ENCODE measurements around the gene ZDHHC11B. TPM values are rescaled to one million over a fixed set of nuclear protein-coding genes. Genes with fewer than 3 reads are reported as not detected.
"Not testable (repeated sequence)": the region's sequence is repeated elsewhere in the genome, so short reads cannot be mapped to it uniquely, and the experiment has no call there.

Gene ZDHHC11B
- total RNA-seq, 1 experiment from 2014 or later: not detected

DNA sequence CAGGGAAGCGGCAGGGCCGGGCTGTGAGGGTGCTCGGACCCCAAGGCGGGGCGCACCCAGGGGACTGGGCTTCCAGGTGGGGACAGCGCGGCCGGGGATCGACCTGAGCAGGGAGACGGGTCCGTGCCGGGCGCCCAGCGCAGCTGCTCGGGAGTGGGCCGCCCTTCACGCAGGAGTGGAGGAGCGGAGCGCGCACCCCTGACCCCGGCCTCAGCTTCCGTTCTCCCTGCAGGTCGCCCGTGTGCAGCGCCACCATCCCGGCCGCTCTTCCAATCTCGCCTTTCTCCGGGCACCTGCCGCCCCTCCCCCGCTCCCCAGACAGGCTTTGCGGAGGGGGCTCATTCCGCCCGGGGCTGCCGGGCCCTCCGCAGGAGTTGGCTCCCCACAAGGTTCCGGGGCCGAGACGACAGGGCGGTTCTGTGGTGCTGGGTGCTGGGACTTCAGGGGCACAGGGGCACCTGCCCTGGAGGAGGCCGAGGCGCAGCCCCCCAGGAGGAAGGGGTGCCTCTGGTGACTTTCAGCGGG is 714 bp upstream of the ZDHHC11B start:
- not testable (repeated sequence) for DNase-seq (ENCODE audit: low read depth)

DNA sequence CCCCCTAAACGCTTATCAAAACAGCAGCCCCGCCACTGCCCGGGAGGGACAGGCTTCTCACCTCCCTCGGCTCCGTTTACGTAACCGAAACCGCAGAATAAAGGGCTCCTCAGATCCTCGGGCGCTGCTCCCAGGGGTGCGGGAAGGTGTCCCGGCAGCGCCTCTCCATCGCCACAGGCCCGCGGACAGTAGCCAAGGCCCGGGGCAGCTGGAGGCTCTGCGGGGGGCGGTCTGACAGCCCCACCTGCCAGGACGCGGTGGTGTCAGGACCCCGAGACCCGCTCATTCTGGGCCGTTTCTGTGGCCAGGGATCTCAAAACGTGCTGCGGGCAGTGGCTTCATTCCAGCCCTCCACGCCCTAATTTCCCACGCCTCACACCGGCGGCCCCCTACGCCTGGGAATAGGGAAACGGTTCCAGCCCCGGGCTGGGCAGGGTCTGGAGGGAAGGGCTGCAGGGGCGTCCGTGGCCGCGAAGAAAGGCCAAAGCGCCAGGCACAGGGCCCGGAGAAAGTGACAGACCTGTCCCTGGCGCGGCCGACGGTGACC is 575 bp downstream of the ZDHHC11B start:
- DNase-seq (ENCODE audit: low read depth): not testable (repeated sequence)

DNA sequence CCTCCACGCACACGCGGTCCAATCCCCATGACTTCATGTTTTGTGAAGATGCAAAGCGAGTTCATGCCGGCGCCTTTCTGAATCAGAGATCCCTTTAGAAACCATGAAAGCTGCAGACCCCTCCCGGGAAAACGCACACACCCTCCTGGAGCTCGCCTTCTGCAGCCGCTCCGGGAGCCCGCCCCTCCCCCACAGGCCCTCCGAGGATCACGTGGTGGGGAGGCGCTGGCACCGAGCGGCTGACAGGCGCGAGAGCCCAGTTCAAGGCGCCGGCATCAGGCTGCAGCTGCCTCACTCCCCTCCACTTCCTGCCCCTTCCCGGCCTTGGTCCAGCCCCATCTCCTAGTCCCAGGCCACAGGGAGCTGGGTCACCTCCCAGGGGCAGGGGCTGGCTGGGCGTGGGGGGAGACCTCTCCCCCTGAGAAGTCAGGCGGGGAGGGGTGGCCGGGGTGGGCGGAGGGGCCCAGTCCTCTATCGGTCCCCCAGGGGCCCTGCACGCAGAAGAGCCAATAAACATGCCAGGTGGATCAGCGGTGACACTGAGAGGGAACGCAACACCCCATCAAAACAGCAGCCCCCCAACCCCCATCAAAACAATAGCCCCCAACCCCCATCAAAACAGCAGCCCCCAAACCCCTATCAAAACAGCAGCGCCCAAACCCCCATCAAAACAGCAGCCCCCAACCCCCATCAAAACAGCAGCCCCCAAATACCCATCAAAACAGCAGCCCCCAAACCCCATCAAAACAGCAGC is 1.3 kb downstream of the ZDHHC11B start:
- not testable (repeated sequence) for DNase-seq (ENCODE audit: low read depth)

DNA sequence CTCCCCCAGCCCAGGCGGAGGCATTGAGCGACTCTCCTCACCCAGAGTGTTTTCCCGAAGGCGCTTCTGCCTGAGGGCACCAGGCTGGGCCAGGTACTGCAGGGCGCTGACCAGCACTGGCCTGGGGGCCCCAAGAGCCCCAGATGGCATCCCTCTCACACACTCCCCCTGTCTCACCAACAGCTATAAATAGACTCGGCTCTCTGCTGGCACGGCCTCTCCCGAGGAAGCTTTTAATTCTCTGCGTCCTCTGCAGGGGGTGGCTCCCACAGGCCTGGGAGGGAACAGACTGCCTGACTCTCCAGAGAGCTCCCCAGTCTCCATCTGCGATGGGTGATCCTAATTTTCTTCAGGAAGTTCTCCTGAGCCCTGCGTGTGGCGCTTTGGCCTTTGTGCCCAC is 2.2 kb downstream of the ZDHHC11B start:
- DNase-seq (ENCODE audit: low read depth): not testable (repeated sequence)

DNA sequence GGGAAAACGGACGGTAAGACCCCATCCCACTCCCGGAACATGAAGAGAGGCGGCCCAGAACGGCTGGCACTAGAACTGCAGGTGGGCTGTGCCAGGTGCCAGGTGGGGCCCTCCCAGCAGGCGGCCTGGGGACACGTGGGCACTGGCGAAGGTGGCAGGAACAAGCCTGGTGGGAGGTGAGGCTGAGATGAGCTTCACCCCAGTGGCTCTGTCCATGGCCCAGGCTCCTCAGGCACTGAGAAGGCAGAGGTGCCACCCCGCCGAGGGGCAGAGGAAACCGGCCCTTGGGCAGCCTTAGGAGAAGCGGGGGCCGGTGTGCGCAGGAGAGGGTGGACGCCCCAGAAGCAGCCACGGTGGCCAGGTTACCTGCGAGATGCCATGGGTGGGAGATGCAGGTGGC is 4.0 kb downstream of the ZDHHC11B start:
- not testable (repeated sequence) for DNase-seq (ENCODE audit: low read depth)

DNA sequence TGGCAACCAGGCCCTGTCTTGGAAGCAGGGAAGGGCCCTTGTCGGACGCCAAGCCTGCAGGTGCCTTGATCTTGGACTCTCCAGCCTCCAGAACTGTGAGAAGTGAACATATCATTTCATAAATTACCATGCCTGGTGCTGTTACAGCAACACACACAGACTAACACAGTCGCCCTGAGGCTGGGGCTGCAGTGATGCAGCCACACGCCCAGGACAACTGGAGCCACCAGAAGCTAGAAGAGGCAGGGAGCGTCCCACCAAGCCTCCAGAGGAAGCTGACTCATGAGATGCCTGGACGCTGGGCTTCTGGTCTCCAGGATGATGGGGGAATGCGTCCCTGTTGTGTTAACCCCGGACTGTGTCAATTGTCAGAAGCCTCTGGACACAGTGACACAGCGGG is 5.6 kb downstream of the ZDHHC11B start:
- DNase-seq (ENCODE audit: low read depth): not testable (repeated sequence)

DNA sequence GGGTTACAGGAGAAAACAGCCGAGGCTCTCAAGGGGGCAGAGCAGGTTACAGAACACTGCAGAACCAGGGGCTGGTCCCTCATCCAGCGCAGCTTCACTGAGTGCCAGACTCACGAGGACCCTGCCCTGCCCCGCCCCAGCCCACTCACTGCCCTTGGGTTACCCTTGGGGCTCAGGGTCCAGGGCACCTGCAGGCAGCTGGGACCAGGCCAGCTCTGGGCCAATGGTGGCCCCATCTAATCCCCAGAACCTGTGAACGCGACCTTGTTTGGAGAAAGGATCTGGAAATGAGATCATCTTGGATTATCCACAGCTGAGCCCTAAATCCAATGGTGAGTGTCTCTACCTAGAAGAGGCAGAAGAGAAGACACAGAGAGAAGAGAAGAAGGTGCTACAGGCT is 6.1 kb downstream of the ZDHHC11B start:
- DNase-seq (ENCODE audit: low read depth): not testable (repeated sequence)

DNA sequence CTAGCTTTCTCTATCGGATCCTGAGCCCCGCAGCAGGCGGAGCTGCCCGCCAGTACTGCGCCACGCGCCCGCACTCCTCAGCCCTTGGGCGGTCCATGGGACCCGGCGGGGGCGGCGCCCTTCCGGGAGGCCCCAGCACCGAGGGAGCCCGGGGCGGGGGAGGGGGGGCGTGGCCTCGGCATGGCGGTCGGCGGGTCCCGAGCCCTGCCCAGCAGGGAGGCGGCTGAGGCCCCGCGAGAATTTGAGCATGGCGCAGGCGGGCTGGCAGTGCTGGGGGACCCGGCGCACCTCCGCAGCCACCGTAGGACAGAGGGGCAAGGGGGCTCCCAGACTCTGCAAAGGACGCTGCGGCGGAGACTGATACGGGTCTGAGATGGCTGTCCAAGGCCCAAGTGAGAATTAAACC is 6.8 kb downstream of the ZDHHC11B start:
- no peak for DNase-seq (ENCODE audit: low read depth)

DNA sequence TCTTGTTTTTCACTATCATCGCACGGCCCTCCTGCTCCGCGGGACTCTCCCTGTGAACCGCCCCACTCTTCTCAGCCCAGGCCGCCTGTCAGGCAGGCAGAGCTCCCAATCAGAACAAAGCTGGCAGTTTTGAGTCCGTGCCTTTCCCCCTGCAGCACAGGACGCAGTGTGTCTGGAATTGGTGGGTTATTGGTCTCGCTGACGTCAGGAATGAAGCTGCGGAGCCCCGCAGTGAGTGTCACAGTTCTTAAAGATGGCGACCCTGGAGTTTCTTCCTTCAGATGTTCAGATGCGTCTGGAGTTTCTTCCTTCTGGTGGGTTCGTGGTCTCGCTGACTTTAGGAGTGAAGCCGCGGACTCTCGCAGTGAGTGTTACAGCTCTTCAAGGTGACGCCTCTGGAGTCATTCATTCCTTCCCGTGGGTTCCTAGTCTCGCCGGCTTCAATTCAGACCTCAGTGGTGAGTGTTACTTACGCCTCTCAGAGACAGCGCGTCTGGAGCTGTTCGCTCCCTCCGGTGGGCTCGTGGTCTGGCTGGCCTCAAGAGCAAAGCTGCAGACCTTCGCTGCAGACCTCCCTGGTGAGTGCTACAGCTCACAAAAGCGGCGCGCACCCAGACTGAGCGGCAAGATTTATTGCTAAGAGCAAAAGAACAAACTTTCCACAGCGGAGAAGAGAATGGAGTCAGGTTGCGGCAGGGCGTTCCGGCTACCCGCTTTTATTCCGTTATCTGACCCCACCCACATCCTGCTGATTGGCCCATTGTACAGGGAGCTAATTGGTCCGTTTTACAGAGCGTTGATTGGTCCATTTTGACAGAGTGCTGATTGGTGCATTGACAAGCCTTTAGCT is 7.4 kb downstream of the ZDHHC11B start:
- no peak for DNase-seq (ENCODE audit: low read depth)

DNA sequence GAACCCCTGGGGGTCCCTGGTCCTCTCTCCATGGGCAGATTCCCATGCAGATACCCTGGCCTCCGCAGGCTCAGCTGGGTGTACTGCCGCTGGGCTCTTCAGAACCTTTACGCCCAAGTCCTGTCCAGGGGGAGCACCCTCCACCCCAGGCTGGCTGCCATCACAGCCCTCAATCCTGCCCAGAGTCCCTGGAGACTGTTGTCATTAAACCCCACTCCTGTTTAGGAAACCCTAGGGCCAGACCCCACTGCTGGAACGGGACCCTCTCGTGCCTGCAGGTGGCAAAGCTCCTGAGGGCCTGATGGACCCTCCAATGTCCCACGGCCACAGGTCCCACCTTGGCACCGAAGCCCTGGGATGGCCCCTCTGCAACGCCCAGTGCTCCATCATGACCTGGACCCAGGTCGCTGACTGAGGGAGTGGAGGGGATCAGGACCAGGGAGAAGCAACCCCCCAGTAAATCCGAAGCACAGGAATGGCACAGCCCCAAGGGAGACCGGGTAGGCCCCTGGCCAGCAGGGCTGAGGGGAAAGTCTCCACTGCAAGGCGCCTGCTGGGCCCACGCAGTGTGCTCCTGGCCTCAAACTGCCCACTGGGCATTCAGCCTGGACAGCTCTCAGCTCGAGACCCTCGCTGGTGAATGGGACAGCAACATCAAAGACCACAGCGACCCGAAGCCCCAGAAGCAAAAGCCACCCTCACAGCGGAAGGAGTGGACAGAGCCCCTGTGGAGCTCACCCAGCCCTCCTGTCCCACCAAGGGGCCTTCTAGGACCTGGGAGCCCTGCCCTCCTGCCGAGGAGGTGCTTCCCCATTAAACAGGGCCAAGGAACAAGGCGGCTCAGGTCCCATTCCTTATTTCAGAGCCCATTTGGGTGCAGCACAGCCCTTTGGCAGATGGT is 8.3 kb downstream of the ZDHHC11B start:
- DNase-seq (ENCODE audit: low read depth): no peak

DNA sequence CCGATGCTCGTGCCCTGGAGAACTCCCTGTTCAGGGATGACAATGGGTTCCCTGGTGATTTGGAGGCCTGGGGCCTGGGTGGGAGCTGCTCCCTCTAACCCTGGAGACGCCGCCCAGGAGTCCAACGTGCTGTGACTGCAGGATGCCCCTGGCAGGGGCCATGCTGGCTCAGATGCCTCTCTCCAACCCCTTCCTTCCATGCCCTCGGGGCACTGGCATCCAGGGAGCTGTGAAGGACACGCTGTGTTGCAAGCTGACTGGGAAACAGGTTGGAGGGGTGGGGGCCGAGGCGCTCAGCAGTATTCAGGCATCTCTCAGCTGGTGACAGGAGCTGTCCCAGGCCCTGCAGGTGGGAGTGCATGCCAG is 9.0 kb downstream of the ZDHHC11B start:
- DNase-seq (ENCODE audit: low read depth): not testable (repeated sequence)

DNA sequence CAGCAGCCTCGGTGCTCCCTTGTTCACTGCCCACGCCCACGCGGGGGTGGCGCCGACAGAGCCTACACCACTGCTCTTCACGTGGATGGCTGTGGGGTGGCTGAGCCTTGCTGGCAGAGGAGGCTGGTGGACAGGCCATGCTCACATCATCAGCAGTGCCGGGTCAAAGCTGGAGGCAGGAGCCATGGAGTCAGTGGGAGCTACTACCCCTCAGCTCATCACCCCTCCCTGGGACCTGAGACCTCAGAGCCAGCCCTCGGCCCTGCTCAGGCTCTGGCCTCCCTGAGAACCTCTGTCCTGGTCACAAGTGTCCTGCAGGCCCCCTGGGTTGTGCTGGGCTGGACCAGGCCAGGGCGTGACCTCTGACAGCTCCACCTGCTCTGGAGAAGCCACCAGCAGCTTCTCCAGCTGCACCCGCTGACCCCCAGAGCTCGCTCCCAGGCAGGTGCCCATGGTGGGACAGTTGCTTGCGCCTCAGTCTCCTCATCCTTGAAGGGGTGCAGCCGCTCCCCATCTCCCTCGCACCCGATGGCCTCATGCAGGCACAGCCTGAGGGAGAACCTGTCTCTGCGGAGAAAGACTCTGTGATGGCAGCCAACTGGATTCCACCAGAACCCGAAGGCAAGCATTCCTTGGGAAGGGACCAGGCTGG is 9.5 kb downstream of the ZDHHC11B start:
- not testable (repeated sequence) for DNase-seq (ENCODE audit: low read depth)

DNA sequence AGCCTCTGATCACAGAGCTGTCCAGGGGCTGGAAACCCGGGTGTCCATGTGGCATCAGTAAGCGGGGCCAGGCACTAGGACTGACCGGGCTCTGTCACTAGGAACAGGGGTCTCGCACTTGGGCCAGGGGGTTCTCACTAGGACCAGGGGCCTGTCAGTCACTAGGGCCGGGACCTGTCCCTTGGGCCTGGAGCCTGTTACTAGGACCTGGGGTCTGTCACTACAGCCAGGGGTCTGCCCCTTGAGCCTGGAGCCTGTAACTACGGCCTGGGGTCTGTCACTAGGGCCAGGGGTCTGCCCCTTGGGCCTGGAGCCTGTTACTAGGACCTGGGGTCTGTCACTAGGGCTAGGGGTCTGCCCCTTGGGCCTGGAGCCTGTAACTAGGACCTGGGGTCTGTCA is 10.2 kb downstream of the ZDHHC11B start:
- not testable (repeated sequence) for DNase-seq (ENCODE audit: low read depth)

DNA sequence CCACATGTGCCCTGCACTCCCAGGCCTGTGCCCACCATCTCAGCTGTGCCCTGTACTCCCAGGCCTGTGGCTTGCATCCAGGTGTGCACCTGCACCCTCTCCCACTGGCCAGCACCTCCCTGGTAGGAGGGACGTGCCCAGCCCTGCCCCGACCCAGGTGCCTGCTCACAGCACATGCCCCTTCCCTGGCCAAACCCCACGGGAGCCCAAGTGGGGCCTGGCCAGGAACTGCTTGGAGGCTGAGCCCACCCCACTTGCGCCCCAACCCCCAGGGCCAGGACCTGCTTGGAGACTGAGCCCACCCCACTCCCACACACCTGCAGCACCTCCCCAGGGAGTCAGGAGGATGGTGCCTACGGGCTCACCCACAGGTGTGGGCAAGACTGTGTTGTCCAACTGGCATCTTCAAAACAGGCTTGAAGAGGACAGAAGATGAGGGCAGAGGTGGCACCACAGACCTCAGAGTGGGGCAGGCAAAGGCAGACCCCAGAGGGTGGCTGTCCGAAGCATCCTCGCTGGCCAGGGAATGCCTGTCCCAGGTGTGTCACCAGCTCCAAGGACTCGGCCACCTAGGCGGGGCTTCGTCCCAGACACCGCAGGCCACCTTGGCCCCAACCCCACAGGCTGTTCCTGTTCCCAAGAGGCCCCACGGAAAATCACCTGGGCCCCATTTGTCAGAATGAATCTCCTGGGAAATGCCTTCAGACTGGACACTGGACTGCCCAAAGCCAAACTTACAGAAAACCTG is 10.8 kb downstream of the ZDHHC11B start:
- DNase-seq (ENCODE audit: low read depth): no peak

DNA sequence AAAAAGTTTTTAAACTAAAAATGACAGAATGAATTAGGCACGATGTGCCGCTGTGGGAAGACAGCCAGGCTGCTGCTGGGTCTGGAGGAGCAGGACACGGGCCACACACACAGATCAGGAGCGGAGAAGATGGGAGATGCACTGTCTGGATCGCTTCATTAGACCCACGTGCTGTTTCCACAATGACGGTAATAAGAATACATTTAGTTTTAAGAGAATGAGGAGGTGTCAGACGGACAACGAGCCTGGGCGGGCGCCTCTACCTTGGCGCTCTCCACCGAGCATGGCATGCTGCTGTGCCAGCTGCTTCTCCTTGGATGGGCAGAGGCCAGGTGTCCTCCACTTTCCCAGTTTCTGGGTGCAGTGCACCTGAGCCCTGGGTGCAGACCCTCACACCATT is 11.6 kb downstream of the ZDHHC11B start:
- DNase-seq (ENCODE audit: low read depth): not testable (repeated sequence)

DNA sequence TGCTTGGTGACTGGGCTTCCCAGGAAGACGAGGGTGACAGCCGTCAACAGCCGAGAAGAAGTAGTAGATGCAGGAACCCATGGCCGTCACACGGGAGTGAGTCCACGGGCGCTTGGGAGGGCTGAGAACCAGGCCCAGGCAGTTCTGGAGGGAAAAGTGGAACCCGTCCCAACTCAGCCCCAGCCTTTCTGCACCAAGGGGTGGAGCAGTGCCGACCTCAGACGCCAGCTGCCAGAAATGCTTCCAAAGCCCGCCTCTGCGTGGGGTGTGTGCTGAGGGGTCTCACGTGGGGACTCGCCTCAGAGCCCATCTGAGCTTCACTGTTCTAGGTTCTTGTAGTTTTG is 12.0 kb downstream of the ZDHHC11B start:
- DNase-seq (ENCODE audit: low read depth): not testable (repeated sequence)

DNA sequence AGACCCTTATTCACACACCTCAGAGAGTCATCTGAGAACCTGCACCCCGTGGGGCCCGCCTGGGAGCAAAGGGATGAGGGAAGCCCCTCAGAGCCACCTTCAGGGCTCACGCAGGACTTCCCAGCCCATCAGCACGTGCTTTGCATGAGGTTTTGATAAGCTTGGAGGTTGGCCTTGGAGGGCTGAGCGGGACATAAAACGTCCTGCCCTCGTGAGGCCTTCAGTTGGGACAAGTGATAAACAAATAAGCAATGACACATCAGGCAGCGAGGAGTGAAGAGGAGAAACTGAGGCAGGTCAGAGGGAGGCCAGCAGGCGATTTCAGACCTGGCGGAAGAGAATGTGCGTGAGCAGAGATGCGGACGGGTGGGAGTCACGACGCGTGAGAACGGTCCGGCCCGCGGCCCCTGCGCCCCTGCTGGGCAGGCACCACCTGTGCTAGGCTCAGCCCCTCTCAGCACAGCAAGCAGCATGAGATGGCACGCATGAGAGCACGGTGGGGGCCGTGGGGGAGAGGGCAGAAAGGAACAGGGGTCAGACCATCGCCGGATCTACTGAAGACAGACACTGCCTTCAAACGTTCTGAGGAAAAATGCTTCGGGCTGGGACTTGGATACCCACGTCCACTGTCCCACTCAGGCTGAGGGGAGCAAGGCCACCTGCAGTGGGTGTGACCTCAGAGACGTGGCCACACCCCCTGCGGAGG is 12.5 kb downstream of the ZDHHC11B start:
- not testable (repeated sequence) for DNase-seq (ENCODE audit: low read depth)

DNA sequence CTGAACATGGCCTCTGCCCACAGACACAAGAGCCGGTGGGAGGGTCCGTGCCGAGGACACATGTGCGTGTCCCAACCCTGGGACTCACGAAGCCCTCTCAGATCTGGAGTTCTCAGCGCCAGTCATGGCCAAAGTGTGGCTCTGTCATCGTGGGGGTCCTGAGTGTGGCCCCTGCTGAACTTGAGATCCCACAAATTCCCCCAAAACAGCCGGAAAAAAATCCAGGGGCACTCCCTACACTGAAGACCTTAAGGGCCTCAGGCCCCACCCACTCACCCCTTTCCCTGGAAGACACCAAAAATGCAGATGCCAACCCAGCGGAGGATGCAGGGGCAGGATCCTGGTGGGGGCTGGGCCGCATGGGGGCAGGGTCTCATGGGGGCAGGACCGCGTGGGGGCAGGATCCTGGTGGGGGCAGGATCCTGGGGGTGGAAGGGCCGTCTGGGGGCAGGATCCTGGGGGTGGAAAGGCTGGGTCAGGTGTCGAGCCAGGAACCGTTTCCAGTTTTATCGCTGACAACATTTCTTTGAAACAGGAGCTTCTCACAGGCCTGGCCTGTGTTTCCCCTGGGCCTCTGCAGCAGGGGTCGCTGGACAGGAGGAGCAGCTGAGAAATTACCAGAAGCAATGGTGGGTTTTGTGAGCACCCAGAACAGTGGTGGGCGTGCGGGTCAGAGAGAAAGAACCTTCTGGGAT is 13.3 kb downstream of the ZDHHC11B start:
- DNase-seq (ENCODE audit: low read depth): not testable (repeated sequence)

DNA sequence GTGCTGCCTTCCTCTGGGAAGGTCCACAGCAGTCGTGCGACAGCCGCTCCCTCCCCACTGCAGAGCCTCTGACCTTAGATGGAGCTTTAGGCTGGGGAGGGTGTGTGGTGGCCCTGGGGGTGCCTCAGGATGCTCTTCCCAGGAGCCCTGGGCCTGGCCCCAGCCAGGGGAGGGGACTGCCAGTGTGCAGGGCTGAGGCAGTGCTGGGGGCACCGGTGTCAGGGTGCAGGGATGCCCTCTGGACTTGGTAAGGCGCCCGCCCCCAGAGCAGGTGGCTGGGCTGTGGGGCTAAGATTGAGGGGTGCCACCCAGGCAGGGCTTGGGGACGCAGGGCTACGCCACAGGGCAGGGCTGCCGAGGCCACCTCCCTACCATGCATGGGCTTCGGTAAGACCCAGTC is 13.9 kb downstream of the ZDHHC11B start:
- not testable (repeated sequence) for DNase-seq (ENCODE audit: low read depth)
